H9 (cell line): ENCODE results near the gene TMEM244. TPM values are rescaled to one million over a fixed set of nuclear protein-coding genes. Genes with fewer than 3 reads are reported as not detected.

Experiments
- DNase-seq: peaks from one replicate; pipeline ENCODE4 v3.0.0-alpha.2; 2017
- H2AFZ ChIP-seq: one replicate; pipeline ENCODE4 v1.6.1; 2013; ENCODE audit warnings: mild to moderate bottlenecking, low read length, control low read depth, moderate library complexity
- H2AK5ac ChIP-seq: 2 replicates; pipeline ENCODE4 v1.6.1; 2013; ENCODE audit warnings: low read length, control low read depth, mixed read lengths; ENCODE audit not compliant: insufficient read length
- H2BK120ac ChIP-seq: one replicate; pipeline ENCODE4 v1.6.1; 2013; ENCODE audit warnings: low read depth, mild to moderate bottlenecking, low read length, control low read depth, inconsistent platforms; ENCODE audit not compliant: poor library complexity, severe bottlenecking
- H2BK12ac ChIP-seq: 2 replicates; pipeline ENCODE4 v1.6.1; 2013; ENCODE audit warnings: low read length, control low read depth, mixed read lengths, low read depth; ENCODE audit not compliant: insufficient read length
- H2BK15ac ChIP-seq: 2 replicates; pipeline ENCODE4 v1.6.1; 2013; ENCODE audit warnings: low read depth, low read length, control low read depth
- H2BK20ac ChIP-seq: one replicate; pipeline ENCODE4 v1.6.1; 2013; ENCODE audit warnings: low read depth, mild to moderate bottlenecking, low read length, control low read depth, inconsistent platforms; ENCODE audit not compliant: poor library complexity, severe bottlenecking
- H2BK5ac ChIP-seq: 2 replicates; pipeline ENCODE4 v1.6.1; 2013; ENCODE audit warnings: low read length, control low read depth, mixed read lengths; ENCODE audit not compliant: insufficient read length
- H3K14ac ChIP-seq: 2 replicates; pipeline ENCODE4 v1.6.1; 2013; ENCODE audit warnings: low read length, control low read depth; ENCODE audit not compliant: insufficient read depth
- H3K18ac ChIP-seq: 2 replicates; pipeline ENCODE4 v1.6.1; 2013; ENCODE audit warnings: low read depth, mild to moderate bottlenecking, mixed read lengths, low read length, control low read depth; ENCODE audit not compliant: insufficient read length
- H3K23ac ChIP-seq: 2 replicates; pipeline ENCODE4 v1.6.1; 2013; ENCODE audit warnings: low read length, control low read depth, mixed read lengths, low read depth; ENCODE audit not compliant: insufficient read length
- H3K23me2 ChIP-seq: 2 replicates; pipeline ENCODE4 v1.6.1; 2013; ENCODE audit warnings: low read depth, mild to moderate bottlenecking, mixed read lengths, low read length, control low read depth; ENCODE audit not compliant: insufficient read length, poor library complexity, severe bottlenecking
- H3K27ac ChIP-seq: 2 replicates; pipeline ENCODE4 v1.5.1; 2013; ENCODE audit warnings: low read length, control low read depth, mixed read lengths, low read depth; ENCODE audit not compliant: insufficient read length
- H3K27me3 ChIP-seq: 2 replicates; pipeline ENCODE4 v1.6.1; 2013; ENCODE audit warnings: low read length, control low read depth, inconsistent platforms; ENCODE audit not compliant: insufficient read depth
- H3K4ac ChIP-seq: 2 replicates; pipeline ENCODE4 v1.6.1; 2013; ENCODE audit warnings: low read depth, mild to moderate bottlenecking, control low read depth, inconsistent platforms, low read length, moderate library complexity
- H3K4me1 ChIP-seq: 2 replicates; pipeline ENCODE4 v1.6.1; 2013; ENCODE audit warnings: low read length, control low read depth, inconsistent platforms; ENCODE audit not compliant: insufficient read depth
- H3K4me2 ChIP-seq: 2 replicates; pipeline ENCODE4 v1.6.1; 2013; ENCODE audit warnings: low read length, control low read depth, mixed read lengths; ENCODE audit not compliant: insufficient read length, insufficient read depth
- H3K56ac ChIP-seq: 2 replicates; pipeline ENCODE4 v1.6.1; 2013; ENCODE audit warnings: low read depth, mild to moderate bottlenecking, mixed read lengths, low read length, control low read depth; ENCODE audit not compliant: insufficient read length
- H3K79me1 ChIP-seq: 2 replicates; pipeline ENCODE4 v1.6.1; 2013; ENCODE audit warnings: low read depth, mild to moderate bottlenecking, moderate library complexity, low read length, control low read depth, inconsistent platforms; ENCODE audit not compliant: insufficient read depth, poor library complexity, severe bottlenecking
- H3K79me2 ChIP-seq: 2 replicates; pipeline ENCODE4 v1.6.1; 2013; ENCODE audit warnings: low read length, control low read depth, inconsistent platforms; ENCODE audit not compliant: insufficient read depth
- H3K9ac ChIP-seq: 2 replicates; pipeline ENCODE4 v1.6.1; 2013; ENCODE audit warnings: low read length, control low read depth, mixed read lengths; ENCODE audit not compliant: insufficient read length; ENCODE audit errors: extremely low read depth
- H3K9me3 ChIP-seq: one replicate; pipeline ENCODE4 v1.6.1; 2013; ENCODE audit warnings: low read depth, low read length, inconsistent platforms; ENCODE audit not compliant: control insufficient read depth
- H3T11ph ChIP-seq: one replicate; pipeline ENCODE4 v1.6.1; 2013; ENCODE audit warnings: mild to moderate bottlenecking, low read length, control low read depth, inconsistent platforms
- H4K20me1 ChIP-seq: one replicate; pipeline ENCODE4 v1.6.1; 2013; ENCODE audit not compliant: control insufficient read depth, insufficient read length, insufficient read depth
- H4K5ac ChIP-seq: 2 replicates; pipeline ENCODE4 v1.6.1; 2013; ENCODE audit warnings: low read depth, mild to moderate bottlenecking, mixed read lengths, low read length, control low read depth; ENCODE audit not compliant: insufficient read length
- H4K8ac ChIP-seq: replicated peaks from 2 replicates; pipeline ENCODE4 v1.6.1; 2013; ENCODE audit warnings: low read length, control low read depth, mixed read lengths, low read depth; ENCODE audit not compliant: insufficient read length
- H4K91ac ChIP-seq: 2 replicates; pipeline ENCODE4 v1.6.1; 2013; ENCODE audit warnings: low read depth, mild to moderate bottlenecking, moderate library complexity, mixed read lengths, low read length, control low read depth; ENCODE audit not compliant: insufficient read length
- H3K27ac Mint-ChIP-seq, 3 experiments: 2 replicates in 2 of 3; 3 replicates in 1 of 3; pipeline ENCODE4 v1.8.0; 2020 to 2021; ENCODE audit warnings: mixed read lengths in 3 of 3, mild to moderate bottlenecking in 1 of 3, moderate library complexity in 1 of 3
- H3K27me3 Mint-ChIP-seq: 2 replicates; pipeline ENCODE4 v1.8.0; 2021; ENCODE audit warnings: low read depth, mild to moderate bottlenecking, moderate library complexity, mixed read lengths
- H3K36me3 Mint-ChIP-seq, 3 experiments: 2 replicates in 2 of 3; 3 replicates in 1 of 3; pipeline ENCODE4 v1.8.0; 2020 to 2021; ENCODE audit warnings: low read depth in 3 of 3, mixed read lengths in 3 of 3; ENCODE audit not compliant: insufficient read depth in 1 of 3
- H3K4me1 Mint-ChIP-seq, 2 experiments: 2 replicates each; pipeline ENCODE4 v1.8.0; 2020; ENCODE audit warnings: mixed read lengths in 2 of 2
- H3K4me3 Mint-ChIP-seq, 2 experiments: 2 replicates in 1 of 2; 3 replicates in 1 of 2; pipeline ENCODE4 v1.8.0; 2020 to 2021; ENCODE audit warnings: mild to moderate bottlenecking in 2 of 2, mixed read lengths in 2 of 2, moderate library complexity in 1 of 2
- H3K9me3 Mint-ChIP-seq, 2 experiments: 2 replicates in 1 of 2; 3 replicates in 1 of 2; pipeline ENCODE4 v1.8.0; 2020; ENCODE audit warnings: mild to moderate bottlenecking in 2 of 2, mixed read lengths in 2 of 2, moderate library complexity in 1 of 2
- CTCF ChIP-seq: fragments of 200-600 bp; sonication (generic); conservative IDR thresholded peaks from 3 replicates; pipeline ENCODE4 v1.8.0; 2021; ENCODE audit warnings: antibody characterized with exemption, mild to moderate bottlenecking
- WGBS: extraction: QIAGEN DNeasy Blood & Tissue Kit; methylation state at CpG from one replicate; pipeline ENCODE4 v1.1.7; 2013; ENCODE audit warnings: missing lambda C conversion rate, low lambda C conversion rate, mixed read lengths; ENCODE audit not compliant: insufficient read length; ENCODE audit errors: extremely low coverage; 5-methylcytosine and 5-hydroxymethylcytosine counted together
- total RNA-seq: library from RNA; stranded (reverse); gene quantifications from 2 replicates; pipeline ENCODE4 v1.2.1, GENCODE V29; 2021

The TMEM244 gene
- total RNA-seq, 1 experiment from 2014 or later: not detected

- Histone ChIP-seq H2BK15ac (no peak overlapping the region), H3K14ac (no peak overlapping the region), H2BK20ac (no peak overlapping the region), H3K9me3 (no peaks in the 10 kb centered on the region), H3K4ac (no peak overlapping the region), H2BK120ac (no peak overlapping the region), H3K79me2 (no peaks in the 10 kb centered on the region), H3K9ac (no peak overlapping the region), H3K23ac (no peak overlapping the region), H3K4me1 (no peaks in the 10 kb centered on the region; the same call in 1 of the 2 replicates), H4K20me1 (no peaks in the 10 kb centered on the region), H3T11ph (no peak overlapping the region), H3K27ac (no peak overlapping the region), H3K56ac (no peak overlapping the region), H2BK12ac (no peak overlapping the region), H2AFZ (no peak overlapping the region), H4K8ac (no peak overlapping the region), H2BK5ac (no peak overlapping the region), H3K27me3 (no peaks in the 10 kb centered on the region), H3K79me1 (no peaks in the 10 kb centered on the region), H3K4me2 (no peak overlapping the region), H4K5ac (no peak overlapping the region), H2AK5ac (no peak overlapping the region), H3K23me2 (no peaks in the 10 kb centered on the region), H4K91ac (no peak overlapping the region), H3K18ac (no peak overlapping the region)
- H3K36me3 Mint-ChIP-seq: no peaks in the 10 kb centered on the region
- no peak for DNase-seq
- no peak overlapping the region for H3K4me3 Mint-ChIP-seq
- no peak overlapping the region for H3K27ac Mint-ChIP-seq
- no peak for TF ChIP-seq CTCF
- no CpG with 5 or more reads among the region's 3 CpGs for WGBS
- H3K9me3 Mint-ChIP-seq: no peaks in the 10 kb centered on the region
- no peaks in the 10 kb centered on the region; the same call in 1 of the 2 replicates for H3K27me3 Mint-ChIP-seq
- H3K4me1 Mint-ChIP-seq: peaks cover 9% of the 10 kb centered on the region in 2 experiments
Measured at GRCh38 chr6:129853996-129854711, 7.0 kb downstream of the TMEM244 start.
